Measurements from ENCODE around the gene MFAP1.
A peak's percentile ranks its signal among the peaks of the same experiment; 100 is the strongest.
"Not testable (repeated sequence)": the region's sequence is repeated elsewhere in the genome, so short reads cannot be mapped to it uniquely, and the experiment has no call there.

The MFAP1 gene, protein sequence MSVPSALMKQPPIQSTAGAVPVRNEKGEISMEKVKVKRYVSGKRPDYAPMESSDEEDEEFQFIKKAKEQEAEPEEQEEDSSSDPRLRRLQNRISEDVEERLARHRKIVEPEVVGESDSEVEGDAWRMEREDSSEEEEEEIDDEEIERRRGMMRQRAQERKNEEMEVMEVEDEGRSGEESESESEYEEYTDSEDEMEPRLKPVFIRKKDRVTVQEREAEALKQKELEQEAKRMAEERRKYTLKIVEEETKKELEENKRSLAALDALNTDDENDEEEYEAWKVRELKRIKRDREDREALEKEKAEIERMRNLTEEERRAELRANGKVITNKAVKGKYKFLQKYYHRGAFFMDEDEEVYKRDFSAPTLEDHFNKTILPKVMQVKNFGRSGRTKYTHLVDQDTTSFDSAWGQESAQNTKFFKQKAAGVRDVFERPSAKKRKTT

DNA sequence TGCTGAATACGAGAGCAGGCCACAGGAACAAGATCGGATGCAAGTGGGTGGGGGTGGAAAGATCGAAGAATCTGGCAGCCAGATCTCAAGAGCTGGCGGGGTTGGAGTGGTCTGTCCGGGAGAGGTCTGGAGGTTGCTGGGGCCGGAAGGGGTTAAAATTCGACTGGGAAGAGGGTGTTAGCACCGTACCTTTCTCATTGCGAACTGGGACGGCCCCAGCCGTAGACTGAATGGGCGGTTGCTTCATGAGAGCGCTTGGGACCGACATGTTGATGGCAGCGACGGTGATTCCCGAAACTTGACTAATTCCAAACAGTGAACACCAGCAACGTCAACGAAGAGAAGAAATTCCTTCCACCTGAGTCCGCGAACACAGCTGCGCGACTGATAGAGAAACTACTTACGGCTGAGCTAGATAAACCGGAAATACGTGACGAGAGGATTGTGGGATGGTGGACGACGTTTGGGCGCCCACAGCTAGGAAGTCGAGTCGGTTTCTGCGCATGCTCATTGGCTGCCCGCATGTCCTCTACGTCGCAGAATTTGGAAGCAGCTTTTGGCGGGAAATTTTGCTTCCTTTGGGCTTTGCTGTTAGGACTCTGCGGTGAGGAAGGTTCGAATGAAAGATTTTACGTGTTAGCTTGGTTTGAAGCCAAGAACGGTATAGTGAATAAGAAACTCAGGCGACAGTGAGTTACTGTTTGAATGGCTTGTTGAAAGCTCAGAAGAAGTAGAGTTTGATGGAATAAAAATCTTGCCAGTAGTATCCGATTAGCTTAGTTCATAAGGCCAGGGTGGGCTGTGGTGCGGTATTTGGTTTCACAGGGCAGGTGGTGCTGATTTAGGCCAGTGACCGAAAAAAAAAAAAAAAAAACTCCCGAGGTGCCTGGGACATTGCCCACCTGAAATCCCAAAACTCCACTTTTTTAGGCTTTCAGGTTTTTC lies at the start of gene MFAP1:
Gene MFAP1, minus strand, starts transcription at position 389 of the 945 bp plus-strand sequence. Its CDS starts 121 bp downstream, at position 268.
- Mint-ChIP-seq H3K9me3 (no peaks in the 10 kb centered on the region), H3K27ac (ENCODE audit: low read depth) (peak within 1 kb of the TSS; percentile 96), H3K27me3 (no peaks in the 10 kb centered on the region), H3K36me3 (ENCODE audit: insufficient read depth) (peaks cover 15% of the 10 kb centered on the region), H3K4me1 (peaks cover 45% of the 10 kb centered on the region), H3K4me3 (peak within 1 kb of the TSS; percentile 98)
- DNase-seq (ENCODE audit: low spot score in 2 of 2) (peak; percentile 66 to 80), ATAC-seq (replicated peaks; ENCODE audit: extremely low read depth, poor library complexity, severe bottlenecking) (peak; percentile 80)

DNA sequence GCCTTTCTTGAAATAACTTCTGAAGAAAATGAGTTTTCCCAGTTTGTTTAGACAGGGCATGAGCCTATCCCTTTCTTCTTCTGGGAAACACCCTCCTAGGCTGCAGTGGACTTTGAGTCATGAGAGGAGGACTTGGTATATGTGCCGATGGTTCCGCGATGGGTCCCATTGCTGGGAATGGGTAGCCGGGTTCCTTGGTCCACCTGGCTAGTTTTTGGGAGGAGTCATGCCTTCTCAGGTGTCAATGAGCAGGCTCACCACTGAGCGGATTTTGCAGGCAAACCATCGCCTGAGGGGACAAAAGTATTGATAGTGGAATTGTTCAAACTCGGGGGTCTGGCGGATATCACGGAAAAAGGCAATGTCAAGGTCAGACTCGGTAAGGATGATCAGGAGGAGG lies 49.2 kb upstream of the MFAP1 start:
- Mint-ChIP-seq H3K27ac (ENCODE audit: low read depth) (no peak overlapping the region), H3K9me3 (no peaks in the 10 kb centered on the region), H3K4me3 (no peak overlapping the region), H3K4me1 (no peaks in the 10 kb centered on the region), H3K27me3 (no peaks in the 10 kb centered on the region), H3K36me3 (ENCODE audit: insufficient read depth) (peaks cover 7% of the 10 kb centered on the region)
- DNase-seq (ENCODE audit: low spot score in 2 of 2), result no peak
- no peak for ATAC-seq (replicated peaks; ENCODE audit: extremely low read depth, poor library complexity, severe bottlenecking)

DNA sequence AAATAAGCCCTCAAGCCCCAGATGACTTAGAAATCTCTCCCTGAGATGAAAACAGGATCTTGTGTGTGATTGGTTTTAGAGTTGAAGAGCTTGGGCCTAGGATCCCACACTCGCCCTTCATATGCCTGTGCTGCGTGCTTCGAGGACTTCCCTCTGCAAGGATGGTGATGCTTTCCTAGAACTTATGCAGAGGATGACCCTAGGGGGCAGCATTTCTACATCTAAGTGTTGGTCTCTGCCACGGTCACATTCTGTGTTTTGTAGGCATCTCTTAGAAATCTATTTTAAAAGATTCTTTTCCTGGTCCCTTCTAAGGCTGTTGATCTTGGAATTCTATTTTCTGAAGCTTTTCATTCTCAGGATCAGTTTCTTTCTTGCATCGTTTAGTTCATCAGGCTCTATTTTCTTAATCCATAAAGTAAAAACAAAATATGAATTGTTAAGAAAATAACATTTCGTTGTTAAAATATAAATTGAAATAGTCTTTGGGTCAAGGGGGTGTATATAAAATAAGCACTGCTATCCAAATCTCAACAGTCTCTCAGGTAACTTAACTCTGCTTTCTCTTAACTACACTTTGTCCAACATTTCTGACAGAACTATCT lies 48.0 kb upstream of the MFAP1 start:
- H3K4me1 Mint-ChIP-seq, result no peaks in the 10 kb centered on the region
- H3K36me3 Mint-ChIP-seq (ENCODE audit: insufficient read depth), result peaks cover 6% of the 10 kb centered on the region
- H3K27me3 Mint-ChIP-seq, result no peaks in the 10 kb centered on the region
- no peak for DNase-seq (ENCODE audit: low spot score in 2 of 2)
- no peak overlapping the region for H3K27ac Mint-ChIP-seq (ENCODE audit: low read depth)
- H3K4me3 Mint-ChIP-seq, result no peak overlapping the region
- no peaks in the 10 kb centered on the region for H3K9me3 Mint-ChIP-seq
- ATAC-seq (replicated peaks; ENCODE audit: extremely low read depth, poor library complexity, severe bottlenecking), result no peak

DNA sequence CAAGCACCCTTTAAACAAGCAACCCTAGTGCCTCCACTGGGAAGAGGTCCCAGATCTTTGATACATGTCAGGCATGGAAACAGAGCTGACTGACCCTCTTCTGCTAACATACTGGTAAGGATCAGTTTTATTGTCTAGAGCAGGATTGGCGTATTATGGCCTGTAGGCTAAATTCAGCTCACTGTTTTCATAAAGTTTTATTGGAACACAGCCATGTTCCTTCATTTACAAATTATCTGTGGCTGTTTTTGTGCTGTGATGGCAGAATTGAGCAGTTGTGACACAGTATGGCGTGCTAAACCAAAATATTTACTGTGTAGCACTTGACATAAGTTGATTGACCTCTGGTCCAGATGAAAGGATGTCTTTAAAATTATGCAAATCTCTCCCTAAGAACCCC lies 47.3 kb upstream of the MFAP1 start:
- H3K36me3 Mint-ChIP-seq (ENCODE audit: insufficient read depth), result peaks cover 6% of the 10 kb centered on the region
- H3K27me3 Mint-ChIP-seq, result no peaks in the 10 kb centered on the region
- ATAC-seq (replicated peaks; ENCODE audit: extremely low read depth, poor library complexity, severe bottlenecking), result no peak

DNA sequence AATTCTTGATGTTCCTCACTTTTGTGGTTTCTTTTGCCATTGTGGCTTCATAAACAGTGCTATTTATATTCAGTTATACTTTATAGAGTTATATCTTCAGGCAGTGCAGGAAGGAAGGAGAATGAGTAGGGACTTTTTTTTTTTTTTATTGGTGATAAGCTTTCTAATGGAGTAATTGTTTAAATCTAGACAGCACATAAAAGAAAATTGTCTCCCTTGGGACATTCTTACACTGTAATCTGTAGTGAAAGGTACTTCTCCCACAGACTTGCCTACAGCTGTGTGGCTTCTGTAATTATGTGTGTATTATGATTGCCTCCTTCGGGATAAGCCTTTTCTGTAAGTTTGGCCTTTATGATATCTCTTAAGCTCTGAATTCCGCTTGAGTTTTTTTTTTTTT lies 43.9 kb upstream of the MFAP1 start:
- ATAC-seq (replicated peaks; ENCODE audit: extremely low read depth, poor library complexity, severe bottlenecking) (no peak), DNase-seq (ENCODE audit: low spot score in 2 of 2) (no peak)
- Mint-ChIP-seq H3K4me3 (no peak overlapping the region), H3K4me1 (no peaks in the 10 kb centered on the region), H3K27ac (ENCODE audit: low read depth) (no peak overlapping the region), H3K9me3 (no peaks in the 10 kb centered on the region), H3K27me3 (no peaks in the 10 kb centered on the region), H3K36me3 (ENCODE audit: insufficient read depth) (peaks cover 11% of the 10 kb centered on the region)

More for the DNA sequence above, 47.3 kb upstream of the MFAP1 start:
- H3K27ac Mint-ChIP-seq (ENCODE audit: low read depth), result no peak overlapping the region
- no peaks in the 10 kb centered on the region for H3K4me1 Mint-ChIP-seq
- no peaks in the 10 kb centered on the region for H3K9me3 Mint-ChIP-seq
- H3K4me3 Mint-ChIP-seq, result no peak overlapping the region
- DNase-seq (ENCODE audit: low spot score in 2 of 2), result no peak

DNA sequence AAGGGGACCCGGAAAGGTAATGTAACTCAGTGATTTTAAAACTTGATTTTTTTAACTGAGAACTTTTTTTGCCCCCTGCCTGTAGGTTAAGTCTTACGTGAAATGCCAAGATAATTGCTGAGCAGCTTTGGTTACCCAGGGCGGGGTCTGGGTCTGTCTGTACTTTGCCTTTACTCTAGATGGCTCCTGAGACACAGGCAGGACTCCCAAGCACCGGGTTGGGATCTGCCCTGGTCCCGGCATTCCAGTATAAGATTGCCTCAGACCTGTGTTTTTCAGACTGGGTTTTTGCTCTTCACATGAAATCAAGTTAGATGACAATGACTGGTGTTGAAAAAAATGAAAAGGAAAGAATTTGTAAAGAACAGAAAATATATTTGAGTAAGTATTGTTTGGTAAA lies 42.6 kb upstream of the MFAP1 start:
- no peak overlapping the region for H3K27ac Mint-ChIP-seq (ENCODE audit: low read depth)
- no peaks in the 10 kb centered on the region for H3K4me1 Mint-ChIP-seq
- H3K9me3 Mint-ChIP-seq, result no peaks in the 10 kb centered on the region
- H3K36me3 Mint-ChIP-seq (ENCODE audit: insufficient read depth), result peaks cover 11% of the 10 kb centered on the region
- H3K4me3 Mint-ChIP-seq, result no peak overlapping the region
- DNase-seq (ENCODE audit: low spot score in 2 of 2), result no peak
- ATAC-seq (replicated peaks; ENCODE audit: extremely low read depth, poor library complexity, severe bottlenecking), result no peak
- H3K27me3 Mint-ChIP-seq, result no peaks in the 10 kb centered on the region

DNA sequence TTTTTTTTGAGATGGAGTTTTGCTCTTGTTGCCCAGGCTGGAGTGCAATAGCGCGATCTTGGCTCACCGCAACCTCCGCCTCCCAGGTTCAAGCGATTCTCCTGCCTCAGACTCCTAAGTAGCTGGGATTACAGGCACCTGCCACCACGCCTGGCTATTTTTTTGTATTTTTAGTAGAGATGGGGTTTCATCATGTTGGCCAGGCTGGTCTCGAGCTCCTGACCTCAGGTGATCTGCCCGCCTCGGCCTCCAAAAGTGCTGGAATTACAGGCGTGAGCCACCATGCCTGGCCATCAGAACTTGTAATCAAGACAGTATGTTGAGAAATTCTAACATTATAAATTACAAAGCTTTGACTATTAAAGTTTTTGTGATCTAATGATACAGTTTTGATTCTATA lies 42.1 kb upstream of the MFAP1 start:
- H3K4me1 Mint-ChIP-seq; DNase-seq (ENCODE audit: low spot score in 2 of 2); H3K27ac Mint-ChIP-seq (ENCODE audit: low read depth); H3K9me3 Mint-ChIP-seq; H3K4me3 Mint-ChIP-seq; ATAC-seq (replicated peaks; ENCODE audit: extremely low read depth, poor library complexity, severe bottlenecking); H3K27me3 Mint-ChIP-seq: not testable (repeated sequence)
- H3K36me3 Mint-ChIP-seq (ENCODE audit: insufficient read depth), result peaks cover 16% of the 10 kb centered on the region

DNA sequence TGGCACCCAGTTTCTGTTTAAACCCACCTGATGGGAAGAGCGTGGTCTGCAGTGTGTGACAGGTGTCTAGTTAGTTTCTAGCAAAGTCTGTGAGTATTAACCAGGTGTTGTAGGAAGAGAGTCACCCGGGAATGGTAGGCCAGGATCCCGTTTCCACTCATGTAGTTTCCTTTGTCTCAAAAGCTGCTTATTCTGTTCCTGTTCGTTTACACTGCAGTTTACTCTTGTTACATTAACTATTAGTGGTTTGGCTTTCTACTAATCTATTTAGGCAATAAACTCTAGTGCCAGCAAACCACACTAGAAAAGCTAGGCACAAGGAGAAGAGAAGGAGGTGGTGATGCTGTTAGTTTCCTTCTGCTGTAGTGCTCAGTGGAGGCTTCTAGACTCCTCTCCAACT lies 35.1 kb upstream of the MFAP1 start:
- ATAC-seq (replicated peaks; ENCODE audit: extremely low read depth, poor library complexity, severe bottlenecking) (no peak), DNase-seq (ENCODE audit: low spot score in 2 of 2) (no peak)
- no peak overlapping the region for H3K4me3 Mint-ChIP-seq
- H3K36me3 Mint-ChIP-seq (ENCODE audit: insufficient read depth), result peaks cover 33% of the 10 kb centered on the region
- H3K27ac Mint-ChIP-seq (ENCODE audit: low read depth), result peak overlapping the region; percentile 22
- H3K4me1 Mint-ChIP-seq, result no peaks in the 10 kb centered on the region
- no peaks in the 10 kb centered on the region for H3K27me3 Mint-ChIP-seq
- H3K9me3 Mint-ChIP-seq, result no peaks in the 10 kb centered on the region

DNA sequence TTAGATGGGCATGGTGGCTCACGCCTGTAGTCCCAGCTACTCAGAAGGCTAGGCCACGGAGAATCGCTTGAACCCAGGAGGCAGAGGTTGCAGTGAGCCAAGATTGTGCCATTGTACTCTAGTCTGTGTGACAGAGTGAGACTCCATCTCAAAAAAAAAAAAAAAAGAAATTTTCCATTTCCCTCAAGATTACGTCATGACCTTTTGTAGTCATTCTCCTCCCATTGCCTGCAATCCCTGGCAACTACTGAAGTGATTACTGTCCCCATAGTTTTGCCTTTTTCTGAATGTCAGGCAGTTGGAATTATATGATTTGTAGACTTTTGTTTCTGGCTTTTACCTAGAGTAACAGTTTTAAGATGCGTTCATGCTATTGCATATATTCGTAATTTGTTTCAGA lies 30.3 kb upstream of the MFAP1 start:
- no peak for DNase-seq (ENCODE audit: low spot score in 2 of 2)
- Mint-ChIP-seq H3K4me3 (no peak overlapping the region), H3K27ac (ENCODE audit: low read depth) (no peak overlapping the region), H3K9me3 (no peaks in the 10 kb centered on the region), H3K36me3 (ENCODE audit: insufficient read depth) (peaks cover 40% of the 10 kb centered on the region), H3K4me1 (no peaks in the 10 kb centered on the region), H3K27me3 (no peaks in the 10 kb centered on the region)
- ATAC-seq (replicated peaks; ENCODE audit: extremely low read depth, poor library complexity, severe bottlenecking), result no peak

DNA sequence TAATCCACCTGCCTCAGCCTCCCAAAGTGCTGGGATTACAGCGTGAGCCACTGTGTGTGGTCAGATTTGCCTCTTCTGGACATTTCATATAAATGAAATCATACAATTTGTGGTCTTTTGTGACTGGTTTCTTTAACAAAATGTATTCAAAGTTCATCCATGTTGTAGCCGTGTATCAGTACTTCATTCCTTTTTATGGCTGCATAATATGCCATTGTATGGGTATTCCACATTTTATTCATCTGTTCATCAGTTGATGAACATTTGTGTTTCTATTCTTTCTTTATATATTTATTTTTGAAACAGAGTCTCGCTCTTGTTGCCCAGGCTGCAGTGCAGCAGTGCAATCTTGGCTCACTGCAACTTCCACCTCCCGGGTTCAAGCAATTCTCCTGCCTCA lies 28.1 kb upstream of the MFAP1 start:
- Mint-ChIP-seq H3K9me3 (no peaks in the 10 kb centered on the region), H3K4me3 (no peak overlapping the region), H3K27me3 (no peaks in the 10 kb centered on the region), H3K27ac (ENCODE audit: low read depth) (no peak overlapping the region), H3K36me3 (ENCODE audit: insufficient read depth) (peaks cover 39% of the 10 kb centered on the region), H3K4me1 (no peaks in the 10 kb centered on the region)
- no peak for DNase-seq (ENCODE audit: low spot score in 2 of 2)
- no peak for ATAC-seq (replicated peaks; ENCODE audit: extremely low read depth, poor library complexity, severe bottlenecking)

DNA sequence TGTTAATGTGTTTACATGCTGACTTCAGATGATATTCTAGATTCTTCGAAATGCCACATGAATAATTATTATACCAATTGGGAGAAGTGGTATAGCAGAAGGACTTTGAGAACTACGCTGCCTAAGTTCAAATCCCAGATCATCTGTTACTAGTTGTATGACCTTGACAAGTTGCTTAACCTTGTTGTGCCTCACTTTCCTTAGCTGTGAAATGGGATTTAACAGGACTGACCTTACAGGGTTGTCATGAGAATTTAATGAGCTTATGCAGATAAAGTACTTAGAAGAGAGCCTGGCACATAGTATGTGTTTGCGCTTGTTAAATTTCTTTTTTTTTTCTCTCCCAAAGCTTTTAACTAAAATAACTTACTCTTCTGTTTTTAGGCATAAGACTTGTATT lies 26.8 kb upstream of the MFAP1 start:
- Mint-ChIP-seq H3K27me3 (no peaks in the 10 kb centered on the region), H3K4me1 (no peaks in the 10 kb centered on the region), H3K9me3 (no peaks in the 10 kb centered on the region), H3K27ac (ENCODE audit: low read depth) (no peak overlapping the region), H3K36me3 (ENCODE audit: insufficient read depth) (peaks cover 36% of the 10 kb centered on the region), H3K4me3 (no peak overlapping the region)
- DNase-seq (ENCODE audit: low spot score in 2 of 2) (no peak), ATAC-seq (replicated peaks; ENCODE audit: extremely low read depth, poor library complexity, severe bottlenecking) (no peak)

DNA sequence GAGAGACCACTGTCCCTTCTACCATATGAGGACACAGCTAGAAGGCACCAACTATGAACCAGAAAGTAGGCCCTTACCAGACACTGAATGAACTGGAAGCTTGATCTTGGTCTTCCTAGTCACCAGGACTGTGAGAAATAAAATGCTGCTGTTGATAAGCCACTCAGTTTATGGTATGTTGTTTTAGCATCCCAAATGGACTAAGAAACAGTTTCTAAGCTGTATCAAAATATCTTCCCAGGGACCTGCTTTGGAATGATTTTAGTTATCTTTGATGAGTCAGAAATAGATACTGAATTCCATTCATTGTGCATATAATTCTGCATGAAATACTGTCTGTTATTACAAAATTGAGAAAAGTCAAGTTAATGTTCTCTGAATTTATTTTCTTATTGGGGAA lies 20.9 kb upstream of the MFAP1 start:
- no peak overlapping the region for H3K27ac Mint-ChIP-seq (ENCODE audit: low read depth)
- ATAC-seq (replicated peaks; ENCODE audit: extremely low read depth, poor library complexity, severe bottlenecking) (no peak), DNase-seq (ENCODE audit: low spot score in 2 of 2) (no peak)
- no peak overlapping the region for H3K4me3 Mint-ChIP-seq
- H3K36me3 Mint-ChIP-seq (ENCODE audit: insufficient read depth), result peaks cover 57% of the 10 kb centered on the region
- no peaks in the 10 kb centered on the region for H3K4me1 Mint-ChIP-seq
- no peaks in the 10 kb centered on the region for H3K27me3 Mint-ChIP-seq
- H3K9me3 Mint-ChIP-seq, result no peaks in the 10 kb centered on the region

All from central memory CD8-positive, alpha-beta T cell (primary cell).